Astrocyte of the spinal cord (primary cell): Measurements from ENCODE around the gene B4GALNT1.
A peak's percentile ranks its signal among the peaks of the same experiment; 100 is the strongest.

Experiments
- DNase-seq: peaks from one replicate; pipeline ENCODE4 v3.0.0; 2011; ENCODE audit warnings: low read depth, low spot score
- H3K4me3 ChIP-seq: 2 replicates; pipeline ENCODE4 v1.5.1; 2011; ENCODE audit warnings: low read depth, mild to moderate bottlenecking, low read length, moderate library complexity
- CTCF ChIP-seq: IDR thresholded peaks from 2 replicates; pipeline ENCODE4 v1.5.1; 2012; ENCODE audit warnings: low read depth, mild to moderate bottlenecking, low read length, inconsistent platforms
- in situ Hi-C: cut with HindIII; loops from 2 replicates; pipeline ENCODE4 v1.10.0; 2017; ENCODE audit warnings: low sequenced_read_pairs

B4GALNT1 gene

GRCh38 chr12:57613427-57614109, 19.4 kb downstream of the B4GALNT1 start:
- no peak for DNase-seq
- no peak for TF ChIP-seq CTCF
- no peak overlapping the region for H3K4me3 ChIP-seq
- in situ Hi-C loops: no loop called here

GRCh38 chr12:57612711-57613426, 20.1 kb downstream of the B4GALNT1 start:
- in situ Hi-C loops: no loop called here
- H3K4me3 ChIP-seq: no peak overlapping the region
- no peak for TF ChIP-seq CTCF
- no peak for DNase-seq

GRCh38 chr12:57611827-57612710, 20.9 kb downstream of the B4GALNT1 start:
- DNase-seq: no peak
- in situ Hi-C loops: no loop called here
- peak overlapping the region; percentile 61 for H3K4me3 ChIP-seq
- TF ChIP-seq CTCF: no peak

- peak; percentile 51 for DNase-seq
- no peak for TF ChIP-seq CTCF
- H3K4me3 ChIP-seq: peak within 1 kb of the TSS; percentile 61
- in situ Hi-C loops: no loop called here
These were observed 21.7 kb downstream of the B4GALNT1 start, which contains the start of gene ARHGEF25 for GRCh38 chr12:57611108-57611826. ARHGEF25 (plus strand) TSS chr12:57611435; CDS start chr12:57611895, 460 bp downstream.

GRCh38 chr12:57610554-57611107, 22.4 kb downstream of the B4GALNT1 start:
- in situ Hi-C loops: no loop called here
- no peak for DNase-seq
- peak overlapping the region; percentile 61 for H3K4me3 ChIP-seq
- no peak for TF ChIP-seq CTCF
